HL-60/S4 (cell line): ENCODE results near the gene TMEM121.
"Not testable (repeated sequence)": the region's sequence is repeated elsewhere in the genome, so short reads cannot be mapped to it uniquely, and the experiment has no call there.

Experiments
- in situ Hi-C: fragments of 300-500 bp; cut with MboI; formaldehyde crosslinking; loops from 2 replicates; pipeline ENCODE4 v1.14.3; 2022; ENCODE audit warnings: low sequenced_read_pairs

Gene TMEM121

GRCh38 chr14:105566248-105567163 is 40.1 kb downstream of the TMEM121 start:
- in situ Hi-C loops = not testable (repeated sequence)

GRCh38 chr14:105567164-105568103 is 41.1 kb downstream of the TMEM121 start:
- in situ Hi-C loops = not testable (repeated sequence)

- in situ Hi-C loops = not testable (repeated sequence)
These were observed 41.9 kb downstream of the TMEM121 start for GRCh38 chr14:105568140-105568843.

DNA sequence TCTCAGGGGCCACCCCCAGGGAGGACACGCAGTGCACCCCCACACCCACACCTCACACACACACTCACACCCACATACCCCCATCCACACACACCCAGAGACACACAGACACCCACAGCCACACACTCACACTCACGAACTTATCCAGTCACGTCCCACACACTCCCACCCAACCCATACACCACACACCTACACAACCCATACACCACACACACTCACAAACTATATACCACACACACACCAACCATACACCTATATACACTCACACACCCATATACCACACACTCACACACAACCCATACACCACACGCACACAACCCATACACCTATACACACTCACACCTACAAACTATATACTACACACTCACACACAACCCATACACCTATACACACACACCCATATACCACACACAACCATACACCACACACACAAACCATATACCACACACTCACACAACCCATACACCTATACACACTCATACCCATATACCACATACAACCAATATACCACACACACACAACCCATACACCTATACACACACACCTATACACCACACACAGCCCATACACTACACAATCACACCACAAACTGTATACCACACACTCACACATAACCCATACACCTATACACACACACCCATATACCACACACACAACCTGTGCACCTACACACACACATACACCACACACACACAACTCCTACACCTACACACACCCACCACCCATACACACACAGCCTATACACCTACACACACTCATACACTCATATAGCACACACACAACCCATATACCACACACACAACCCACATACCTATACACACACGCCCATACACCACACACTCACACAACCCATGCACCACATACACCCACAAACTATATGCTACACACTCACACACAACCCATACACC is 42.7 kb downstream of the TMEM121 start:
- in situ Hi-C loops = no loop called here

- in situ Hi-C loops = no loop called here
These were observed 44.1 kb downstream of the TMEM121 start for GRCh38 chr14:105570482-105570881.

GRCh38 chr14:105571181-105571951 is 45.0 kb downstream of the TMEM121 start:
- in situ Hi-C loops = not testable (repeated sequence)

DNA sequence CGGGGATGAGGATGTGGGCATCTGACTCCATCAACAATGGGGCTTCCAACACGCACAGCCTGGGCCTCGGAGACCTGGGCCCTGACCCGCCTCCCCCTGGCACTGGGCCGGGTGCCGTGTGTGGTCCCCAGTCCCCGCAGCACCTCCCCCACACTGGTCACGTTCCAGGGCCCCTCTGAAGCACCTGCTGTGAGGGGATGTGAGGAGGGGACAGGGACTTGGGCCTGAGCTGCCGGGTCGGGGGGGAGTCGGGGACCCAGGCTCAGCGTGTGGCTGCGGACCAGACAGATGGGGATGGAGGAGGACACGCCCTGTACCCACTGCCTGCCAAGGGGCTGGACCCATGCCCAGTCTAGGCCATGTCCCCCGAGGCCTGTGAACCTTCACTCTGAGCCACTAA is 45.7 kb downstream of the TMEM121 start:
- in situ Hi-C loops = not testable (repeated sequence)

DNA sequence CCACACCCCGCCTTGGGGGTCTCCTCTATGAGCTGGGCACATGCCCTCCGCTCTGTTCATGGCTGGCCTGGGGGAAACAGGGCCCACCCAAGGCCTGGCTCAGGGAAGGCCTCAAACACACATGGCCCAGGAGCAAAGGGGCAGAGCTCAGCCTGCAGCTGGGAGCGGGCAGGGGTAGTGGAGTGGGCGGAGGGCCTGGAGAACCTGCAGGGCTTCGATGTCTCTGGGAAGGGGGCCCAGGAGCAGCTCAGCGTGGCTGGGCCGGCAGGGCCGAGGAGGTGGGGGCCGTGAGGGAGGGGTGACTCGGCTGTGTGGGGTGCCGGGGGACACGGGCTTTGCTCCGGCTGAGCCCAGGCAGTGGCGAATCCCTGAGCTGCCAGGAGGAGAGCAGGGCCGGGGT is 47.5 kb downstream of the TMEM121 start:
- in situ Hi-C loops = not testable (repeated sequence)

GRCh38 chr14:105574411-105574810 is 48.0 kb downstream of the TMEM121 start:
- in situ Hi-C loops = not testable (repeated sequence)

DNA sequence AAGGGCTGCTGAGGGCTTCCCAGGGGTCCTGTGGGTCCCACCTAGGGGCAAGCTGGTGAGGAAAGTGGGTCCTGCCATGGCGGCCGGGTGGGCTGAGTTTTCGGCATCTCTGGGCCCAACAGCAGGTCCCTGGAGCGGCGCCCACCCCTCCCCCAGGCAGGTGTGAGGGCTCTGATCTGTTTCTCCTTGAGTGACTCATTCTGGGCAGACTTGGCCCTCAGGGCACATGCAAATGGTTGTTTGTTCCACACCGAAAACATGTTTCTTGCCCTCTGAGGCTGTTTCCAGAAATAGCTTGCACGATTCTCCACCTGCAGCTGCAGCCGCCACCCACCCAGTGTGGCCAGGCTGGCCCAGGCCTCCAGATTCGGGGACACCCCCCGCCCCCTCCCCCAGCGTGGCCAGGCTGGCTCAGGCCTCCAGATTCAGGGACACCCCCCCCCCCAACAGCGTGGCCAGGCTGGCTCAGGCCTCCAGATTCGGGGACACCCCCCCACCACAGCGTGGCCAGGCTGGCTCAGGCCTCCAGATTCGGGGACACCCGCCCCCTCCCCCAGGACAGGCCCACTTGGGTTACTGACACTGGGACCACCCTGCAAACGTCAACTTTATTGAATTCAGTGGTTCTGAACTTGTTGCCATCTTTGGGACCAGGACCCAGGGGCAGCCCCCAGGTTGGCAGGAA is 48.8 kb downstream of the TMEM121 start:
- in situ Hi-C loops = not testable (repeated sequence)

- in situ Hi-C loops = no loop called here
These were observed 50.2 kb downstream of the TMEM121 start for GRCh38 chr14:105576525-105577088.

DNA sequence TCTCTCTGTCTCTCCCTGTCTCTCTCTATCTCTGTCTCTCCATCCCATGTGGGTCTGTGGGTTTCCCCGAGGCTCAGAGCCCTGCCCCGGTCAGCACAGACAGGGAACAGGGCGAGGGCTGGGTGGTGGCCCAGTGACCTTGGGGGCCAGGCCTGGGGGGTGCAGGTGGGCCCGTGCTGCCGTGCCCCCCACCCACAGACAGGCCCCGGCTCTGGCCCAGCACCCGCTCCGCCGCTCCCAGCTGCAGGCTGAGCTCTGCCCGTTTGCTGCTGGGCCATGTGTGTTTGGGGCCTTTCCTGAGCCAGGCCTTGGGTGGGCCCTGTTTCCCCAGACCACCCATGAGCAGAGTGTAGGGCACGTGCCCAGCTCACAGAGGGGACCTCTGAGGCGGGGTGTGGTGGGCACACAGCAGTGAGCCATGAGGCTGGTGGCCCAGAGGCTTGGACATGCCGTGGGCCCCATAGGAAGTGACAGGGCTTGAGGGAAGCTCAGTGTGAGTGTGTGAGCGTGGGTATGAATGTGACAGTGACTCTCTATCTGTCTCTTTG is 51.0 kb downstream of the TMEM121 start:
- in situ Hi-C loops = no loop called here

GRCh38 chr14:105578070-105578469 is 51.7 kb downstream of the TMEM121 start:
- in situ Hi-C loops = no loop called here

DNA sequence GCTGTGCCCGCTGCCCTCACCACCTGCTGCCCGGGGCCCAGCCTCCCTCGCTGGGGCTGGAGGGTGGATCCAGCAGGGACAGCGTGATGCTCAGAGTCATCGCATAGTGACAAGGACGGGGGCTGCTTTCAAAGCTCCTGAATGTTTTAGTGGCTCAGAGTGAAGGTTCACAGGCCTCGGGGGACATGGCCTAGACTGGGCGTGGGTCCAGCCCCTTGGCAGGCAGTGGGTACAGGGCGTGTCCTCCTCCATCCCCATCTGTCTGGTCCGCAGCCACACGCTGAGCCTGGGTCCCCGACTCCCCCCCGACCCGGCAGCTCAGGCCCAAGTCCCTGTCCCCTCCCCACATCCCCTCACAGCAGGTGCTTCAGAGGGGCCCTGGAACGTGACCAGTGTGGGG is 52.8 kb downstream of the TMEM121 start:
- in situ Hi-C loops = not testable (repeated sequence)
